Heart right ventricle (tissue), 16 donors: Measurements from ENCODE around the gene WDR19. TPM values are rescaled to one million over a fixed set of nuclear protein-coding genes. Genes with fewer than 3 reads are reported as not detected.

Source experiments
- ATAC-seq, 8 donors: fragments of 200-7000 bp; cut with Tn5 transposase; one replicate each; pipeline ENCODE4 v1.9.1; 2020; ENCODE audit warnings: mild to moderate bottlenecking in 8 of 8, moderate library complexity in 8 of 8, moderate number of reproducible peaks in 1 of 8
- DNase-seq, 2 donors: peaks; one replicate each; pipeline ENCODE4 v3.0.0-alpha.2; 2020
- H3K27ac ChIP-seq, 10 donors: fragments of 200-600 bp; sonication (generic) in 2 of 10; one replicate each; pipeline versions ENCODE4 v1.5.0 to v1.8.0; 2020 to 2022; ENCODE audit warnings: mild to moderate bottlenecking in 3 of 10
- H3K27me3 ChIP-seq, 7 donors: fragments of 200-600 bp; one replicate each; pipeline ENCODE4 v1.8.0; 2021 to 2022; ENCODE audit warnings: mild to moderate bottlenecking in 2 of 7
- H3K36me3 ChIP-seq, 9 donors: fragments of 200-600 bp; sonication (generic) in 1 of 9; one replicate each; pipeline versions ENCODE4 v1.5.0 to v1.8.0; 2020 to 2022; ENCODE audit warnings: mild to moderate bottlenecking in 2 of 9
- H3K4me1 ChIP-seq, 9 donors: fragments of 200-600 bp; sonication (generic) in 1 of 9; one replicate each; pipeline versions ENCODE4 v1.5.0 to v1.8.0; 2020 to 2022; ENCODE audit warnings: mild to moderate bottlenecking in 4 of 9
- H3K4me3 ChIP-seq, 10 donors: fragments of 200-600 bp; sonication (generic) in 2 of 10; one replicate each; pipeline versions ENCODE4 v1.5.0 to v1.8.0; 2020 to 2022; ENCODE audit warnings: mild to moderate bottlenecking in 7 of 10, moderate library complexity in 2 of 10
- H3K9me3 ChIP-seq, 11 donors: fragments of 200-600 bp in 10 of 11; sonication (generic) in 2 of 11; one replicate each; pipeline versions ENCODE4 v1.5.0 to v1.8.0; 2013 to 2022; ENCODE audit warnings: mild to moderate bottlenecking in 2 of 11, control low read depth in 1 of 11, moderate library complexity in 1 of 11
- WGBS, 2 donors: extraction: QIAGEN DNeasy Blood & Tissue Kit; methylation state at CpG; one replicate each; pipeline ENCODE4 v1.1.7; 2013; ENCODE audit warnings: inconsistent platforms in 1 of 2; 5-methylcytosine and 5-hydroxymethylcytosine counted together
- intact Hi-C, 10 donors: fragments of 100-400 bp; cut with DNase I; formaldehyde crosslinking; loops; one replicate each; pipeline versions ENCODE4 v1.11.1 to v1.14.2; 2022
- polyA plus RNA-seq, 2 donors: library from polyadenylated mRNA; stranded (reverse); fragments of 200-250 nt; gene quantifications; one replicate each; pipeline ENCODE4 v1.2.3, GENCODE V29; 2013
- total RNA-seq, 10 donors: library from RNA; stranded (reverse); fragmentation: NEBNext Ultra II Directional in 3 of 10; extraction: Animal tissue kit (Norgen Biotek cat#: 25700) in 3 of 10; gene quantifications; one replicate each; pipeline versions ENCODE4 v1.2.1 to v1.2.4, GENCODE V29; 2021 to 2023
- TF ChIP-seq, protein P1 (sequence below), 9 donors: fragments of 200-600 bp; sonication (generic) in 2 of 9; IDR thresholded peaks; one replicate each; pipeline versions ENCODE4 v1.5.0 to v1.8.0; 2021 to 2022; ENCODE audit warnings: antibody characterized with exemption in 9 of 9, mild to moderate bottlenecking in 5 of 9, moderate library complexity in 1 of 9
- donor health status: Arrhythmogenic right ventricular cardiomyopathy.
- donor health status: ischemic (EF 13 %, LVEDD 7.1; RV severe dilation, severe dysfunction).
- donor health status: healthy with polysubstance abuse.
- donor health status: DM: no; HTN: yes; CAD: no.
- donor health status: DM: no; HTN: no; CAD: no.
- donor health status: ischemic (EF 25% LVEDD 6.9; RV normal size, moderate dysfunction).
- donor health status: ischemic (EF 25% LVEDD 5.7; RV mildly dilated, moderate dysfunction).
- donor health status: healthy.
- donor health status: DM: yes; HTN: yes; CAD: no.
- donor health status: Ischemic cardiomyopathy.
- donor health status: ischemic (EF 35%, LVEDD 5.7; RV mildly dilated, moderate dysfunction).
- donor health status: nonischemic (EF 11% LVEDD 7.7; RV severe dilation, severe dysfunction).
- donor health status: DM: yes; HTN: yes; CAD: no.
- donor health status: PGD.
- donor health status: ischemic (EF 29% LVEDD 5.4; RV normal size, mild dysfunction).
- donor health status: nonischemic (EF 23%, LVEDD 6.1; RV moderate dilation, normal function).

WDR19 gene
- total and polyA plus RNA-seq, 12 donors, result 4.1 to 25.8 (median 7.3) TPM

GRCh38 chr4:39146211-39146610 is 36.1 kb upstream of the WDR19 start:
- no peak overlapping the region for H3K4me3 ChIP-seq
- no peak for DNase-seq
- intact Hi-C loops, result no loop called here
- H3K9me3 ChIP-seq, result no peaks in the 10 kb centered on the region
- peaks cover 0 to 3% (median 0%) of the 10 kb centered on the region in 7 donors for H3K27me3 ChIP-seq
- WGBS, 2 donors, result 79 to 84% methylated on average over 1 of the region's 1 CpG
- TF ChIP-seq, protein P1, sequence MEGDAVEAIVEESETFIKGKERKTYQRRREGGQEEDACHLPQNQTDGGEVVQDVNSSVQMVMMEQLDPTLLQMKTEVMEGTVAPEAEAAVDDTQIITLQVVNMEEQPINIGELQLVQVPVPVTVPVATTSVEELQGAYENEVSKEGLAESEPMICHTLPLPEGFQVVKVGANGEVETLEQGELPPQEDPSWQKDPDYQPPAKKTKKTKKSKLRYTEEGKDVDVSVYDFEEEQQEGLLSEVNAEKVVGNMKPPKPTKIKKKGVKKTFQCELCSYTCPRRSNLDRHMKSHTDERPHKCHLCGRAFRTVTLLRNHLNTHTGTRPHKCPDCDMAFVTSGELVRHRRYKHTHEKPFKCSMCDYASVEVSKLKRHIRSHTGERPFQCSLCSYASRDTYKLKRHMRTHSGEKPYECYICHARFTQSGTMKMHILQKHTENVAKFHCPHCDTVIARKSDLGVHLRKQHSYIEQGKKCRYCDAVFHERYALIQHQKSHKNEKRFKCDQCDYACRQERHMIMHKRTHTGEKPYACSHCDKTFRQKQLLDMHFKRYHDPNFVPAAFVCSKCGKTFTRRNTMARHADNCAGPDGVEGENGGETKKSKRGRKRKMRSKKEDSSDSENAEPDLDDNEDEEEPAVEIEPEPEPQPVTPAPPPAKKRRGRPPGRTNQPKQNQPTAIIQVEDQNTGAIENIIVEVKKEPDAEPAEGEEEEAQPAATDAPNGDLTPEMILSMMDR (IDR thresholded peaks at IDR 0.05), result no peak
- no peak for ATAC-seq
- peaks cover 0 to 4% (median 0%) of the 10 kb centered on the region in 9 donors for H3K4me1 ChIP-seq
- H3K36me3 ChIP-seq, result no peaks in the 10 kb centered on the region
- no peak overlapping the region for H3K27ac ChIP-seq

DNA sequence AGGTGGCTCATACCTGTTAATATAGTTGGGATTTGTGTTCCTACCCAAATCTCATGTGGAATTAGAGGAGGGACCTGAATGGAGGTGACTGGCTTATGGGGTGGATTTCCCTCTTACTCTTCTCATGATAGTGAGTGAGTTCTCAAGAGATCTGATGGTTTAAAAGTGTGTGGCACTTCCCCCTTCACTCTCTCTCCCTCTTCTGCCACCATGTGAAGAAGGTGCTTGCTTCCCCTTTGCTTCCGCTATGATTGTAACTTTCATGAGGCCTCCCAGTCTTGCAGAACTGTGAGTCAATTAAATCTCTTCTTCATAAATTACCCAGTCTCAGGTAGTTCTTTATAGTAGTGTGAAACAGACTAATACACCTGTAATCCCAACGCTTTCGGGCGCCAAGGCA is 28.3 kb upstream of the WDR19 start:
- DNase-seq (no peak), ATAC-seq (no peak)
- Histone ChIP-seq H3K36me3 (no peaks in the 10 kb centered on the region), H3K4me1 (peaks cover 0 to 7% (median 0%) of the 10 kb centered on the region in 9 donors), H3K27me3 (peaks cover 0 to 2% (median 0%) of the 10 kb centered on the region in 7 donors), H3K9me3 (no peaks in the 10 kb centered on the region), H3K4me3 (no peak overlapping the region), H3K27ac (no peak overlapping the region)
- TF ChIP-seq, protein P1 (IDR thresholded peaks at IDR 0.05), result no peak
- intact Hi-C loops, result no loop called here
- WGBS, 2 donors, result 94 to 98% methylated on average over 4 of the region's 4 CpGs

- intact Hi-C loops, result no loop called here
- Histone ChIP-seq H3K4me3 (no peak overlapping the region), H3K36me3 (no peaks in the 10 kb centered on the region), H3K4me1 (no peaks in the 10 kb centered on the region), H3K27ac (no peak overlapping the region), H3K9me3 (no peaks in the 10 kb centered on the region), H3K27me3 (no peaks in the 10 kb centered on the region)
- 90% methylated on average over 2 of the region's 2 CpGs for WGBS, 2 donors
- TF ChIP-seq, protein P1 (IDR thresholded peaks at IDR 0.05), result no peak
- ATAC-seq (no peak), DNase-seq (no peak)
These were observed 24.8 kb upstream of the WDR19 start for GRCh38 chr4:39157520-39157919.

DNA sequence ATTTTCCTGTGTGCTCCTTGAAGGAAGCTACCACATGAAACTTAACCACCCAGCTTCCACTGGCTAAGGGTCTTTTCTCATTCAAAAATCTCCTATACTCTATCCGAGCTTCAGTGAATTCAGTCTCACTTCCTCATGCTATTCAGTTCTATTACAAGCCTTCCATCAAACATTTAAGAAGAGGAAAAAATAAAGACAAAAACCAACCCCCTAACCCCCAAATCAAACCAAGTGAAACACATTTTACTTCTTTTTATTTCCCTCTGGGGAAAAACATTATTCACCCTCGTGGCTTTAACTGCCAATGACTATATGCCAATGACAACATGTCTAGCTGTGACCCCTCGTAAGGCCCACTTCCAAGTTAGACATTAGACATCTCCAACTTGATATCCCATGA is 16.2 kb upstream of the WDR19 start:
- no peak overlapping the region for H3K27ac ChIP-seq
- WGBS, 2 donors, result 63 to 66% methylated on average over 3 of the region's 3 CpGs
- TF ChIP-seq, protein P1 (IDR thresholded peaks at IDR 0.05), result no peak
- no peaks in the 10 kb centered on the region for H3K27me3 ChIP-seq
- no peaks in the 10 kb centered on the region for H3K4me1 ChIP-seq
- intact Hi-C loops, result no loop called here
- H3K9me3 ChIP-seq, result peaks cover 0 to 12% (median 0%) of the 10 kb centered on the region in 11 donors
- no peak for DNase-seq
- H3K4me3 ChIP-seq, result no peak overlapping the region
- ATAC-seq, result no peak
- H3K36me3 ChIP-seq, result no peaks in the 10 kb centered on the region
